Omental fat pad (tissue), 4 donors: ENCODE measurements around the gene LPP. TPM values are rescaled to one million over a fixed set of nuclear protein-coding genes. Genes with fewer than 3 reads are reported as not detected.

Experiments
- ATAC-seq: fragments of 150-250 bp; one replicate; pipeline ENCODE4 v1.9.1; 2016; ENCODE audit warnings: mild to moderate bottlenecking, moderate library complexity; ENCODE audit not compliant: low FRiP score
- DNase-seq: peaks from one replicate; pipeline ENCODE4 v3.0.0-alpha.2; 2019; ENCODE audit warnings: low spot score
- total RNA-seq, 4 donors: library from RNA; depleted of rRNA; stranded (reverse); fragments of >200 nt; gene quantifications; one replicate each; pipeline ENCODE4 v1.1.0, GENCODE V29; 2016
- TF ChIP-seq, protein P1 (sequence below), 3 donors: fragments of 450-650 bp; IDR thresholded peaks; one replicate each; pipeline ENCODE4 v1.5.1; 2016 to 2017; ENCODE audit warnings: antibody characterized with exemption in 3 of 3, mild to moderate bottlenecking in 3 of 3, moderate library complexity in 2 of 3

Gene LPP
- total RNA-seq, 4 donors from 2014 or later: 113 to 302 (median 126) TPM

DNA sequence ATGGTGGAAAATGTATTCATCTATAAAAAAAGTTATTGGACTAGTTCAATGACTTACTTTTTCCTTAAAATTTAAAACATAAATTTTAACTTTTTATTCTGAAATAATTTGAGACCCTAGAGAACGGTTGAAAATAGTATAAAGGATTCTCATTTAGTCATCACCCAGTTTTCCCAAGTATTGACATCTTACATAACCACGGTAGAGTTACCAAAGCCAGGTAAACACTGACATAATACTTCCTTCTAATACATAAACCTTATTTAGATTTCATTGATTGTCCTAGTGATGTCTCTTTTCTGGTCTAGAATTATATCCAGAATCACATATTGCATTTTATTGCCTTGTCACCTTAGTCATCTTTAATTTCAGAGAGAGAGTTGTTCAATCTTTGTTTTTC is 319.1 kb downstream of the LPP start:
- TF ChIP-seq, protein P1, sequence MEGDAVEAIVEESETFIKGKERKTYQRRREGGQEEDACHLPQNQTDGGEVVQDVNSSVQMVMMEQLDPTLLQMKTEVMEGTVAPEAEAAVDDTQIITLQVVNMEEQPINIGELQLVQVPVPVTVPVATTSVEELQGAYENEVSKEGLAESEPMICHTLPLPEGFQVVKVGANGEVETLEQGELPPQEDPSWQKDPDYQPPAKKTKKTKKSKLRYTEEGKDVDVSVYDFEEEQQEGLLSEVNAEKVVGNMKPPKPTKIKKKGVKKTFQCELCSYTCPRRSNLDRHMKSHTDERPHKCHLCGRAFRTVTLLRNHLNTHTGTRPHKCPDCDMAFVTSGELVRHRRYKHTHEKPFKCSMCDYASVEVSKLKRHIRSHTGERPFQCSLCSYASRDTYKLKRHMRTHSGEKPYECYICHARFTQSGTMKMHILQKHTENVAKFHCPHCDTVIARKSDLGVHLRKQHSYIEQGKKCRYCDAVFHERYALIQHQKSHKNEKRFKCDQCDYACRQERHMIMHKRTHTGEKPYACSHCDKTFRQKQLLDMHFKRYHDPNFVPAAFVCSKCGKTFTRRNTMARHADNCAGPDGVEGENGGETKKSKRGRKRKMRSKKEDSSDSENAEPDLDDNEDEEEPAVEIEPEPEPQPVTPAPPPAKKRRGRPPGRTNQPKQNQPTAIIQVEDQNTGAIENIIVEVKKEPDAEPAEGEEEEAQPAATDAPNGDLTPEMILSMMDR (IDR thresholded peaks at IDR 0.05): no peak
- no peak for DNase-seq
- ATAC-seq: no peak

DNA sequence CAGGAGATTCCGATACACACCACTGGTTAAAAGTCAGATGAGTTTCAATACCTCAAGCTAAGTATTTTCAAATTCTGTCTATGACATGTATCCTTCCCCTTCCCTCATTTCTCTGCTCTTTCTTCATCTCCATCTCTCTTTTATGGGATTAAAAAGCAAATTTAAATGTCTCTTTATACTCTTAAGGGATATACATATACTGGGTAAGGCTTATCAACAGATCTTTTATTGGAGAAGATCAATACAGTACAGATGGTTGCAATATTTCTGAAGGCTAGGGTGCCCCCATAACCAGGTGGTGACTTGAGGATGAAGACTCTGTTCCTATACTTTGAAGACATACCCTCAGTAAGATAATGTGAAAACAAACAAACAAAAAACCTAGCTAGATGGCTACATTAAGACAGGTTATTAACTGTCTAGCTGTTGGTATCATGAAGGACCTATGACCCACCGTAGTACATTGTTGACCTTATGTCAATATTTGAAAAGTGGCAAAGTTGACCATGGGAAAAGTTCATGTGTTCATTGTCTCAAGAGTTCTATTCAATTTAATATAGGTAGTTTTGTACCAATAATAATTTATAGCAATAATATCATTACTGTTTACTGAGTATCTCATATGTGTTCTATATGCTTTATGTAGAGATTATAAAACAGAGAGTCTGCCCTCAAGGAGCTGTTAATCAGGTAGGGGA is 319.8 kb downstream of the LPP start:
- TF ChIP-seq, protein P1 (IDR thresholded peaks at IDR 0.05): no peak
- ATAC-seq (no peak), DNase-seq (no peak)

DNA sequence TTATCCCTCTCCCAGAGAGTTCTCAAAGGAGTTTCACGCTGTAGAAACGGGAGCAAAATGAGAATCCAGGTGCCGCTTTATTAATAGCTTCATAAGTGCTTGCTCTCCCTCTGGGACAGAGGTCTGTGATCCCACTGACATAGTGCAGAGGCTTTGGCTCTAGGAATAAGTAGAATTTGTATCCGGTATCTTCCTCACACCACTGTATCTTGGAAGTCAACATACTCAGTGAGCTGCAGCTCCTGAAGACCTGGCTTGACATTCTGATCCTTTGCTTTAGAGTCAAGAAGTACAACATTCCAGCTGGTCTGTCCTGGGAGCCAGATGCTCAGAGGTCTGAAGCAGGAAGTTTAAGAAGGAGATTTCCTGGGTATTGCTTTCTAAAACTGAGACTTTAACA is 323.0 kb downstream of the LPP start:
- ATAC-seq: no peak
- TF ChIP-seq, protein P1 (IDR thresholded peaks at IDR 0.05): no peak
- DNase-seq: no peak

DNA sequence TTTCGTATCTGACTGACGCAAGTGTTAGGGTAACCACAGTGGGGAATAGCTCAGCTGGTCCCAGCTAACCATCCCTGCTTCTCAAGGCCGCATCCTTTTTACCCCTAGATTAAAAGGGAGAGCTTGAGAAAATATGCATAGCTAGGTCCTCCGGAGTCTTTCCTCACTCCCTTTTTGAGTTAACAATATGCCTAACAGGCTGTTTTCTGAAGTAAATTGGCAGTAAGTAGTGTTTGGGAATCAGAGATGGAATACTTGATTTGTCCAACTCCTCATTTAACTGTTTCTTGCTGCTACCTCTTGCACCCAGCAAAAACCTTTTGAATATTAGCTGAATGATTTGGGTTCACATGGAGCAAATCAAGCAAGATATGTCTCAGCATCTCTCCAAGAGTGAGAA is 326.1 kb downstream of the LPP start:
- TF ChIP-seq, protein P1 (IDR thresholded peaks at IDR 0.05): no peak
- no peak for ATAC-seq
- no peak for DNase-seq

DNA sequence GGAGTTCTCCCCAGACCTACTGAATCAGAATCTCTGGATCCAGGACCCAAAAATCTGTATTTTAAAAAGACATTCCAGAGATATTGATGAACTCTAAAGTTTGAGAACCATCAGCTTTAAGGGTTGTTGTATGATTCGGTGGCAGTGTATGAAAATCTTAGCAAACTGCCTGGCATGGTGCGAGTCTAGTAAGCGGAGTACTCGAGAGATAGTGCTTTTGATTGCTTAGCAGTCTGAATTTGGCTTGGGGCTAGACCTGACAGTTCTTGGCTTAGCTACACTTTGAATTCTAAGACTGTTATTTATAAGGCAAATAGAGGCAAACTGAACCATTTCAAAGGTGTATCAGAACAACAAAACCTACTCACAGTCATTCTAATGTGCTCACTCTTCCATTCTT is 329.0 kb downstream of the LPP start:
- ATAC-seq: no peak
- TF ChIP-seq, protein P1 (IDR thresholded peaks at IDR 0.05): no peak
- DNase-seq: no peak

DNA sequence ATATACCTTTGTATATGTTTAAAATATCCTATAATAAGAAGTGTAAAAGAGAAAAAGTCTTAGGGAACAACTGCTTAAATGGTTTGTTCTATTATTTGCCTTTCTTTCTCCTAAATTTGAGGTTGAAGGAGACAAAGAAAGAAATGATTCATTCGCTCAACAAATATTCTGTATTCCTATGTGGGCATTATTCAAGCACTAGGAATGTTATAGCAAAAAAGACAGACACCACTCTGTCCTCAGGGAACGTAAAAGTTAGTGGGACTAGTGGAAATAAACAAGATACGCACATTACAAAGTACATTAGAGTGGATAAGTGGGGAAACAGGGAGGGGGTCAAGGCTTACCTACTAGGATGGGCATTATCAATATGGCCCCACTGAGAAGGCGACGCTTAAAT is 332.2 kb downstream of the LPP start:
- ATAC-seq: no peak
- no peak for DNase-seq
- TF ChIP-seq, protein P1 (IDR thresholded peaks at IDR 0.05): no peak

DNA sequence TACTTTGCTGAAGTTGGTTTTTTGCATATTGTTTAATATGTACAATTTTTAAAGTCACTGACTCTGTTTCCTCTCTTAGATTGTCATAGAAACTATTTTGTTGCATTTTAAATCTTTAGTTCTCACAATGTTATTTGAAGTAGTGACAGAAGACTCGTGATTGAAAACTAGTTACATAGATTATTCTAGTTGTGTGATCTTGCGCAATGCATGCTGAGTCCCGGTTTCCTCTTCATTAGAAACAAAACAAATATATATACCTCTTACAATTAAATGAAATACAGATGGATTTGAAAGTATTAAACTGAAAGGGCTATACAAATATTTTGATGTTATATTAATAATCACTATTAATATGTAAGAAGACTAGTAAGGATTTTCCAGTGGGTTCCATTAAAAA is 333.0 kb downstream of the LPP start:
- no peak for ATAC-seq
- TF ChIP-seq, protein P1 (IDR thresholded peaks at IDR 0.05): no peak

More for the DNA sequence above, 333.0 kb downstream of the LPP start:
- DNase-seq: no peak
